Liver (tissue), 9 donors: ENCODE measurements around the gene BCL2L1. TPM values are rescaled to one million over a fixed set of nuclear protein-coding genes. Genes with fewer than 3 reads are reported as not detected.

ENCODE experiments used
- DNase-seq: peaks from one replicate; pipeline ENCODE4 v3.0.0-alpha.2; 2017; ENCODE audit warnings: low spot score
- H3K27ac ChIP-seq, 2 donors: one replicate each; pipeline ENCODE4 v1.7.0; 2013; ENCODE audit warnings: inconsistent platforms in 2 of 2, low read length in 2 of 2, control low read depth in 1 of 2, low read depth in 1 of 2, mild to moderate bottlenecking in 1 of 2
- H3K27me3 ChIP-seq, 4 donors: one replicate each; pipeline versions ENCODE4 v1.6.1 to v1.7.0; 2013; ENCODE audit warnings: low read length in 3 of 4, inconsistent platforms in 1 of 4, mild to moderate bottlenecking in 1 of 4, moderate library complexity in 1 of 4; ENCODE audit not compliant: control insufficient read depth in 4 of 4, insufficient read depth in 4 of 4
- H3K36me3 ChIP-seq, 4 donors: one replicate each; pipeline versions ENCODE4 v1.6.1 to v1.7.0; 2013; ENCODE audit warnings: low read length in 3 of 4, mild to moderate bottlenecking in 3 of 4, low read depth in 1 of 4, moderate library complexity in 1 of 4; ENCODE audit not compliant: control insufficient read depth in 4 of 4, insufficient read depth in 3 of 4
- H3K4me1 ChIP-seq, 4 donors: one replicate each; pipeline versions ENCODE4 v1.6.1 to v1.7.0; 2013; ENCODE audit warnings: low read length in 3 of 4, mild to moderate bottlenecking in 3 of 4, moderate library complexity in 1 of 4; ENCODE audit not compliant: control insufficient read depth in 4 of 4, insufficient read depth in 4 of 4
- H3K4me3 ChIP-seq, 3 donors: one replicate each; pipeline versions ENCODE4 v1.6.1 to v1.7.0; 2013; ENCODE audit warnings: low read length in 3 of 3, control low read depth in 1 of 3, low read depth in 1 of 3, mild to moderate bottlenecking in 1 of 3
- H3K9ac ChIP-seq, 2 donors: one replicate each; pipeline ENCODE4 v1.7.0; 2013; ENCODE audit warnings: low read length in 2 of 2, mild to moderate bottlenecking in 2 of 2, moderate library complexity in 2 of 2, control low read depth in 1 of 2, low read depth in 1 of 2
- H3K9me3 ChIP-seq, 4 donors: one replicate each; pipeline versions ENCODE4 v1.6.1 to v1.7.0; 2013; ENCODE audit warnings: low read length in 3 of 4; ENCODE audit not compliant: control insufficient read depth in 4 of 4
- CTCF ChIP-seq: fragments of 150-350 bp; IDR thresholded peaks from 2 replicates; pipeline ENCODE4 v1.5.1; 2017; ENCODE audit warnings: improper control_type of control experiment, low read depth, low read length; ENCODE audit not compliant: missing input control
- EGR1 ChIP-seq, 2 donors: IDR thresholded peaks; 2 replicates each; pipeline ENCODE4 v1.6.1; 2016 to 2018; ENCODE audit warnings: antibody characterized with exemption in 2 of 2, low read depth in 2 of 2
- NR2F2 ChIP-seq: IDR thresholded peaks from 2 replicates; pipeline ENCODE4 v1.6.1; 2016; ENCODE audit warnings: antibody characterized with exemption
- REST ChIP-seq: IDR thresholded peaks from 2 replicates; pipeline ENCODE4 v1.6.1; 2016; ENCODE audit warnings: antibody characterized with exemption, mild to moderate bottlenecking
- RXRA ChIP-seq, 2 donors: IDR thresholded peaks; 2 replicates each; pipeline ENCODE4 v1.6.1; 2017 to 2018; ENCODE audit warnings: antibody characterized with exemption in 2 of 2, mild to moderate bottlenecking in 1 of 2
- SP1 ChIP-seq: IDR thresholded peaks from 2 replicates; pipeline ENCODE4 v1.6.1; 2018; ENCODE audit warnings: antibody characterized with exemption, mild to moderate bottlenecking
- YY1 ChIP-seq: IDR thresholded peaks from 2 replicates; pipeline ENCODE4 v1.6.1; 2016; ENCODE audit warnings: antibody characterized with exemption, mild to moderate bottlenecking
- WGBS: extraction: QIAGEN DNeasy Blood & Tissue Kit; methylation state at CpG from one replicate; pipeline ENCODE4 v1.1.7; 2013; 5-methylcytosine and 5-hydroxymethylcytosine counted together
- polyA plus RNA-seq, 2 donors: library from polyadenylated mRNA; stranded (reverse) in 1 of 2; unstranded in 1 of 2; fragments of 200-250 nt in 1 of 2; fragments of >200 nt in 1 of 2; fragmentation: Nextera tagmentation in 1 of 2; extraction: Ambion mirVana in 1 of 2; gene quantifications; one replicate each; pipeline versions ENCODE4 v1.2.1 to v1.2.3, GENCODE V29; 2013 to 2015
- total RNA-seq, 2 donors: library from RNA; depleted of rRNA; stranded (reverse); fragments of >200 nt; gene quantifications; one replicate each; pipeline ENCODE4 v1.2.3, GENCODE V29; 2014
- donor health status: healthy.
- donor health status: healthy.
- donor health status: healthy.
- donor health status: healthy.
- donor health status: healthy.

The BCL2L1 gene
- total and polyA plus RNA-seq, 4 donors = 29.7 to 124 (median 46.0) TPM

DNA sequence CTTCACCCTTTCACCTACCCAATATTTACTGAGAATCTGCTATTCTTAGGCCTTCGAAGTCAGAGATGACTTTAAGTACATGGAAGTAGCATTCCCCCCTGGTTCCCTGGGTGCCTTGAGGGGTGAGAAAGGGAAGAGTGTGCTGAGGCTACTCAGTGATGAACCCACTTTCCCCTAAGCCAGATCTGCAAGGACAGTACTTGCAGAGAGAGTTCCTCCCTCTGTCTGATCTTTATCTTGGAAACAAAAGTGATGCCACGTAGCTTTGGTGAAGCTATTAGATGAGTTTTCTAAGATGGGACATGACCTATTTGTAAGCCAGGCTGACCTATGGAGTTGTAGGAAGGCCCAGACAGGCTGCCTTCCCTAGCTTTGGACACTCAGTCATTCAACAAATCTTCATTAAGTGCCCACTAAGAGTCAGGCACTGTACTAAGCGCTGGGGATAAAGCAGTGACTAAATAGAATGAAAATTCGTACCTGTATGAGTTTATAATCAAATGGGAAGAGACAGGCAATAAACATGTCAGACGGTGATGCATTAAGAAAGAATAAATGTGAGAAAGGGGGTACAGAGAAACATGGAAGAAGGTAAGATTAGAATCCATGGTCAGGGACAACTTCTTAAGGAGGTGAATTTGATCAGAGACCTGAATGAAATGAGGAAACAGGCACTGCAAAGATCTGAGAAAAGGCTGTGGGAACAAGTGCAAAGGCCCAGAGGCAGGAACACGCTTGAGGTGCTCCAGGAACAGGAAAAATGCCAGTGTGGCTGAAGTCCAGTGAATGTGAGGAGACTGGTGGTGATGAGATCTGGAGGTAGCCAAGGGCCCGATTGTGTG is 42.2 kb downstream of the BCL2L1 start:
- Histone ChIP-seq H3K27me3 (no peaks in the 10 kb centered on the region), H3K9ac (no peak overlapping the region), H3K4me1 (peaks cover 15 to 57% (median 48%) of the 10 kb centered on the region in 4 donors), H3K36me3 (peaks cover 0 to 3% (median 1%) of the 10 kb centered on the region in 4 donors), H3K27ac (peak overlapping the region in 1 of 2 donors; percentile 14), H3K4me3 (no peak overlapping the region), H3K9me3 (no peaks in the 10 kb centered on the region)
- no peak for TF ChIP-seq RXRA (IDR thresholded peaks at IDR 0.05)
- no peak for TF ChIP-seq REST
- no peak for TF ChIP-seq EGR1 (IDR thresholded peaks at IDR 0.05; ENCODE audit: low read depth in 2 of 2)
- no peak for TF ChIP-seq CTCF
- no peak for TF ChIP-seq NR2F2
- TF ChIP-seq YY1 = no peak
- no peak for TF ChIP-seq SP1
- no peak for DNase-seq
- WGBS = 76% methylated on average over 7 of the region's 7 CpGs

GRCh38 chr20:31679357-31680285 is 43.0 kb downstream of the BCL2L1 start:
- WGBS = 59% methylated on average over 9 of the region's 9 CpGs
- peaks cover 0 to 3% (median 1%) of the 10 kb centered on the region in 4 donors for H3K36me3 ChIP-seq
- TF ChIP-seq RXRA (IDR thresholded peaks at IDR 0.05) (peak in 1 of 2 donors; percentile 26), YY1 (peak; percentile 24), SP1 (no peak)
- H3K9me3 ChIP-seq = no peaks in the 10 kb centered on the region
- H3K9ac ChIP-seq = no peak overlapping the region
- peaks cover 17 to 65% (median 52%) of the 10 kb centered on the region in 4 donors for H3K4me1 ChIP-seq
- H3K4me3 ChIP-seq = no peak overlapping the region
- no peak overlapping the region for H3K27ac ChIP-seq
- DNase-seq = no peak
- no peaks in the 10 kb centered on the region for H3K27me3 ChIP-seq
